Endothelial cell of umbilical vein (primary cell): Measurements from ENCODE around the gene ARHGEF10L.

Source experiments
- CTCF ChIP-seq, 2 donors: IDR thresholded peaks; 1 replicate in 1 of 2; 2 replicates in 1 of 2; pipeline ENCODE4 v1.5.1; 2011; ENCODE audit warnings: low read length in 2 of 2, mild to moderate bottlenecking in 2 of 2, moderate library complexity in 2 of 2, control low read depth in 1 of 2, inconsistent platforms in 1 of 2, low read depth in 1 of 2; ENCODE audit not compliant: insufficient read depth in 1 of 2; ENCODE audit errors: extremely low read depth in 1 of 2
- EZH2 ChIP-seq: IDR thresholded peaks from 2 replicates; pipeline ENCODE4 v1.6.1; 2012; ENCODE audit warnings: borderline replicate concordance, low read depth, mild to moderate bottlenecking, moderate library complexity, low read length, inconsistent platforms; ENCODE audit not compliant: severe bottlenecking
- JUN ChIP-seq: IDR thresholded peaks from 2 replicates; pipeline ENCODE4 v1.6.1; 2011; ENCODE audit warnings: borderline replicate concordance, low read depth; ENCODE audit not compliant: insufficient read length, insufficient read depth
- MAX ChIP-seq: IDR thresholded peaks from 2 replicates; pipeline ENCODE4 v1.6.1; 2011; ENCODE audit not compliant: insufficient read depth, insufficient read length
- MYC ChIP-seq: IDR thresholded peaks from one replicate; pipeline ENCODE4 v1.6.1; 2011; ENCODE audit warnings: mild to moderate bottlenecking, low read depth, low read length
- POLR2A ChIP-seq: IDR thresholded peaks from 2 replicates; pipeline ENCODE4 v1.6.1; 2012; ENCODE audit warnings: low read depth, mild to moderate bottlenecking, control low read depth, low read length
- POLR2AphosphoS5 ChIP-seq: IDR thresholded peaks from 2 replicates; pipeline ENCODE4 v1.6.1; 2012; ENCODE audit warnings: low read depth, mild to moderate bottlenecking, control low read depth, low read length, moderate library complexity; ENCODE audit not compliant: insufficient read depth

- TF ChIP-seq CTCF (IDR thresholded peaks at IDR 0.05; ENCODE audit: extremely low read depth in 1 of 2, insufficient read depth in 1 of 2, low read depth in 1 of 2, low read length in 2 of 2) (no peak), MAX (no peak), POLR2AphosphoS5 (no peak), EZH2 (no peak), POLR2A (no peak), MYC (no peak), JUN (no peak)
Observed at GRCh38 chr1:17725084-17725719, 185.7 kb downstream of the ARHGEF10L start.
